ENCODE measurements around the gene KIAA1210.
"Not testable (repeated sequence)": the region's sequence is repeated elsewhere in the genome, so short reads cannot be mapped to it uniquely, and the experiment has no call there.

KIAA1210 gene

GRCh38 chrX:119040432-119040831 is 87.2 kb downstream of the KIAA1210 start:
- no peaks in the 10 kb centered on the region for H3K9me3 ChIP-seq (ENCODE audit: control insufficient read depth in 2 of 2, low read length in 2 of 2)
- H3K4me1 ChIP-seq (ENCODE audit: control insufficient read depth, insufficient read depth, low read length): peaks cover 12% of the 10 kb centered on the region
- H3K36me3 ChIP-seq (ENCODE audit: control insufficient read depth in 2 of 2, insufficient read depth in 2 of 2, low read length in 2 of 2): no peaks in the 10 kb centered on the region
- H3K27ac ChIP-seq (ENCODE audit: low read length): no peak overlapping the region
- no peak overlapping the region for H3K4me3 ChIP-seq (ENCODE audit: low read length in 2 of 2)
- H3K9ac ChIP-seq (ENCODE audit: low read length in 2 of 2): no peak overlapping the region
- no peaks in the 10 kb centered on the region for H3K27me3 ChIP-seq (ENCODE audit: control insufficient read depth in 1 of 2, insufficient read depth in 2 of 2, low read length in 2 of 2)

- Histone ChIP-seq H3K27ac (ENCODE audit: low read length) (no peak overlapping the region), H3K4me3 (ENCODE audit: low read length in 2 of 2) (no peak overlapping the region), H3K36me3 (ENCODE audit: control insufficient read depth in 2 of 2, insufficient read depth in 2 of 2, low read length in 2 of 2) (no peaks in the 10 kb centered on the region), H3K9ac (ENCODE audit: low read length in 2 of 2) (no peak overlapping the region), H3K4me1 (ENCODE audit: control insufficient read depth, insufficient read depth, low read length) (peaks cover 11% of the 10 kb centered on the region), H3K9me3 (ENCODE audit: control insufficient read depth in 2 of 2, low read length in 2 of 2) (peaks cover 0 to 3% of the 10 kb centered on the region in 2 donors), H3K27me3 (ENCODE audit: control insufficient read depth in 1 of 2, insufficient read depth in 2 of 2, low read length in 2 of 2) (peaks cover 0 to 3% of the 10 kb centered on the region in 2 donors)
Observed at GRCh38 chrX:119036107-119037029, 91.2 kb downstream of the KIAA1210 start.

DNA sequence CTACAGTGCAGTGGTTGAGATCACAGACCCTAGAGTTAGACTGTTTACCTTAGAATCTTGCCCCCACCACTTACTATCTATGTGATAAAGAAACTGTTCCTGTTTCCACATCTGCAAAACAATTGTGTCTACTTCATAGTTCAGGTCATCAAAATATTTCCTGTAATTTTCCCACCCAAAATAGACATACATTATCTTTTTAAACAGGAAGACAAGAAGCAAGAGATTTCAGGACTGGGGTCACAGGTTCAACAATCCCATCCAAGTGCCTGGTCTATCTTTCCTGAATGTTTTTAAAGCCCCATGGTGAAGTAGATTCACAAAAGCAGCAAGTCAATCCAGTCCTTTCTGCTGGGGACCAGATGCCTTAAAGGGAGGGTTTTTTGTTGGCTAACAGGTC is 96.6 kb downstream of the KIAA1210 start:
- Histone ChIP-seq H3K4me1 (ENCODE audit: control insufficient read depth, insufficient read depth, low read length) (no peaks in the 10 kb centered on the region), H3K27ac (ENCODE audit: low read length) (no peak overlapping the region), H3K36me3 (ENCODE audit: control insufficient read depth in 2 of 2, insufficient read depth in 2 of 2, low read length in 2 of 2) (no peaks in the 10 kb centered on the region), H3K4me3 (ENCODE audit: low read length in 2 of 2) (no peak overlapping the region), H3K27me3 (ENCODE audit: control insufficient read depth in 1 of 2, insufficient read depth in 2 of 2, low read length in 2 of 2) (peaks cover 0 to 3% of the 10 kb centered on the region in 2 donors), H3K9ac (ENCODE audit: low read length in 2 of 2) (no peak overlapping the region), H3K9me3 (ENCODE audit: control insufficient read depth in 2 of 2, low read length in 2 of 2) (peaks cover 0 to 3% of the 10 kb centered on the region in 2 donors)

GRCh38 chrX:119029656-119030055 is 98.0 kb downstream of the KIAA1210 start:
- H3K4me3 ChIP-seq (ENCODE audit: low read length in 2 of 2); H3K9ac ChIP-seq (ENCODE audit: low read length in 2 of 2); H3K27ac ChIP-seq (ENCODE audit: low read length); H3K9me3 ChIP-seq (ENCODE audit: control insufficient read depth in 2 of 2, low read length in 2 of 2); H3K27me3 ChIP-seq (ENCODE audit: control insufficient read depth in 1 of 2, insufficient read depth in 2 of 2, low read length in 2 of 2); H3K36me3 ChIP-seq (ENCODE audit: control insufficient read depth in 2 of 2, insufficient read depth in 2 of 2, low read length in 2 of 2); H3K4me1 ChIP-seq (ENCODE audit: control insufficient read depth, insufficient read depth, low read length): not testable (repeated sequence)

GRCh38 chrX:119028733-119029330 is 98.8 kb downstream of the KIAA1210 start:
- Histone ChIP-seq H3K36me3 (ENCODE audit: control insufficient read depth in 2 of 2, insufficient read depth in 2 of 2, low read length in 2 of 2) (no peaks in the 10 kb centered on the region), H3K9me3 (ENCODE audit: control insufficient read depth in 2 of 2, low read length in 2 of 2) (peaks cover 0 to 2% of the 10 kb centered on the region in 2 donors), H3K27me3 (ENCODE audit: control insufficient read depth in 1 of 2, insufficient read depth in 2 of 2, low read length in 2 of 2) (peaks cover 0 to 3% of the 10 kb centered on the region in 2 donors), H3K4me3 (ENCODE audit: low read length in 2 of 2) (no peak overlapping the region), H3K27ac (ENCODE audit: low read length) (no peak overlapping the region), H3K9ac (ENCODE audit: low read length in 2 of 2) (no peak overlapping the region), H3K4me1 (ENCODE audit: control insufficient read depth, insufficient read depth, low read length) (no peaks in the 10 kb centered on the region)
